ENCODE measurements around the gene SLC25A40. TPM values are rescaled to one million over a fixed set of nuclear protein-coding genes. Genes with fewer than 3 reads are reported as not detected.
A peak's percentile ranks its signal among the peaks of the same experiment; 100 is the strongest.

The SLC25A40 gene
- total RNA-seq, 1 donor from 2014 or later: 36.3 TPM

DNA sequence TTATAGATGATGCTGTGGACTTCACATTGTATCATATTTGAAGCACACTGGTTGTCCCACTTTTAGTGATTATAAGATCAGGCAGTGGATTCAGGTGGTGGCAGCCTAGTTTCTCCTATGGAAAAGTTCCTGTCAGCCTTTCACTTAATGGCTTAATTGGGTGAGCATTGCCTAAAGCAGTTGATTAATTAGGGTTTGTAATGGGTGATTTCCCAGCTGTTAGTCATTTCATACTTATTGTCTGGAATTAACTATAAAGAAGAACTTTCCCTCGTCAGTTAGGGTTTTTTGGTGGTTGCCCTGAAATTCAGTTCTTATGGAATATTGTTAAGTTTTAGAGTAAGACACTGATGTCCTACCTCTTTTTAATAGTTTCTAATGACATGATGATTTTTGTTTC is 78.8 kb downstream of the SLC25A40 start:
- Mint-ChIP-seq H3K27ac (ENCODE audit: unreplicated experiment) (no peak overlapping the region), H3K9me3 (peaks cover 6% of the 10 kb centered on the region), H3K4me3 (no peak overlapping the region), H3K36me3 (ENCODE audit: low read depth) (no peaks in the 10 kb centered on the region), H3K4me1 (no peaks in the 10 kb centered on the region), H3K27me3 (ENCODE audit: low read depth) (no peaks in the 10 kb centered on the region)
- TF ChIP-seq, protein P1, sequence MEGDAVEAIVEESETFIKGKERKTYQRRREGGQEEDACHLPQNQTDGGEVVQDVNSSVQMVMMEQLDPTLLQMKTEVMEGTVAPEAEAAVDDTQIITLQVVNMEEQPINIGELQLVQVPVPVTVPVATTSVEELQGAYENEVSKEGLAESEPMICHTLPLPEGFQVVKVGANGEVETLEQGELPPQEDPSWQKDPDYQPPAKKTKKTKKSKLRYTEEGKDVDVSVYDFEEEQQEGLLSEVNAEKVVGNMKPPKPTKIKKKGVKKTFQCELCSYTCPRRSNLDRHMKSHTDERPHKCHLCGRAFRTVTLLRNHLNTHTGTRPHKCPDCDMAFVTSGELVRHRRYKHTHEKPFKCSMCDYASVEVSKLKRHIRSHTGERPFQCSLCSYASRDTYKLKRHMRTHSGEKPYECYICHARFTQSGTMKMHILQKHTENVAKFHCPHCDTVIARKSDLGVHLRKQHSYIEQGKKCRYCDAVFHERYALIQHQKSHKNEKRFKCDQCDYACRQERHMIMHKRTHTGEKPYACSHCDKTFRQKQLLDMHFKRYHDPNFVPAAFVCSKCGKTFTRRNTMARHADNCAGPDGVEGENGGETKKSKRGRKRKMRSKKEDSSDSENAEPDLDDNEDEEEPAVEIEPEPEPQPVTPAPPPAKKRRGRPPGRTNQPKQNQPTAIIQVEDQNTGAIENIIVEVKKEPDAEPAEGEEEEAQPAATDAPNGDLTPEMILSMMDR (conservative IDR thresholded peaks at IDR 0.05): no peak
- DNase-seq (ENCODE audit: low read depth, low spot score): no peak

GRCh38 chr7:87785368-87785995 is 90.7 kb downstream of the SLC25A40 start:
- Mint-ChIP-seq H3K9me3 (peaks cover 4% of the 10 kb centered on the region), H3K36me3 (ENCODE audit: low read depth) (no peaks in the 10 kb centered on the region), H3K27me3 (ENCODE audit: low read depth) (no peaks in the 10 kb centered on the region), H3K27ac (ENCODE audit: unreplicated experiment) (peak overlapping the region; percentile 59), H3K4me3 (no peak overlapping the region), H3K4me1 (no peaks in the 10 kb centered on the region)
- no peak for DNase-seq (ENCODE audit: low read depth, low spot score)
- TF ChIP-seq, protein P1 (conservative IDR thresholded peaks at IDR 0.05): no peak

- no peak overlapping the region for H3K27ac Mint-ChIP-seq (ENCODE audit: unreplicated experiment)
These were observed 91.7 kb downstream of the SLC25A40 start for GRCh38 chr7:87784424-87784823.

More at GRCh38 chr7:87784424-87784823, 91.7 kb downstream of the SLC25A40 start:
- Mint-ChIP-seq H3K4me3 (no peak overlapping the region), H3K9me3 (peaks cover 4% of the 10 kb centered on the region), H3K27me3 (ENCODE audit: low read depth) (no peaks in the 10 kb centered on the region), H3K36me3 (ENCODE audit: low read depth) (no peaks in the 10 kb centered on the region), H3K4me1 (no peaks in the 10 kb centered on the region)
- TF ChIP-seq, protein P1 (conservative IDR thresholded peaks at IDR 0.05): no peak
- DNase-seq (ENCODE audit: low read depth, low spot score): no peak

Other genes starting within 250 kb of the SLC25A40 start
- 1.1 and 1.3 TPM in 2 replicates for gene RUNDC3B, start 248.0 kb downstream of the SLC25A40 start, total RNA-seq
- gene DBF4, start 133 bp upstream of the SLC25A40 start, total RNA-seq: 92.3 and 94.4 TPM in 2 replicates
- 12.1 and 13.4 TPM in 2 replicates for gene ADAM22, start 57.9 kb upstream of the SLC25A40 start, total RNA-seq

All from neural crest cell (in vitro differentiated cells).